Smooth muscle cell (in vitro differentiated cells): ENCODE data around the gene THEMIS. TPM values are rescaled to one million over a fixed set of nuclear protein-coding genes. Genes with fewer than 3 reads are reported as not detected.
"Not testable (repeated sequence)": the region's sequence is repeated elsewhere in the genome, so short reads cannot be mapped to it uniquely, and the experiment has no call there.

Experiments used
- DNase-seq: peaks from one replicate; lab custom pipeline; 2025; ENCODE audit not compliant: unreplicated experiment; lab: John Stamatoyannopoulos, UW
- H2AFZ ChIP-seq: fragments of 200-600 bp; sonication (generic); 2 replicates; pipeline ENCODE4 v1.6.0; 2016; ENCODE audit warnings: antibody characterized with exemption, low read depth, mild to moderate bottlenecking
- H3F3A ChIP-seq: fragments of 200-600 bp; sonication (generic); 2 replicates; pipeline ENCODE4 v1.6.0; 2017; ENCODE audit warnings: antibody characterized with exemption, low read depth
- H3K27ac ChIP-seq: fragments of 200-600 bp; sonication (generic); 2 replicates; pipeline ENCODE4 v1.5.1; 2016; ENCODE audit warnings: low read depth, mild to moderate bottlenecking
- H3K27me3 ChIP-seq: fragments of 200-600 bp; sonication (generic); 2 replicates; pipeline ENCODE4 v1.6.1; 2016; ENCODE audit warnings: low read depth, mild to moderate bottlenecking
- H3K36me3 ChIP-seq: fragments of 200-600 bp; sonication (generic); 2 replicates; pipeline ENCODE4 v1.5.1; 2016; ENCODE audit warnings: low read depth
- H3K4me1 ChIP-seq: fragments of 200-600 bp; sonication (generic); 2 replicates; pipeline ENCODE4 v1.5.1; 2016; ENCODE audit warnings: low read depth
- H3K4me2 ChIP-seq: fragments of 200-600 bp; sonication (generic); 2 replicates; pipeline ENCODE4 v1.6.0; 2016; ENCODE audit warnings: mild to moderate bottlenecking
- H3K4me3 ChIP-seq: fragments of 200-600 bp; sonication (generic); 2 replicates; pipeline ENCODE4 v1.5.1; 2016; ENCODE audit warnings: mild to moderate bottlenecking
- H3K79me2 ChIP-seq: fragments of 200-600 bp; sonication (generic); 2 replicates; pipeline ENCODE4 v1.6.0; 2016; ENCODE audit warnings: low read depth, mild to moderate bottlenecking
- H3K9ac ChIP-seq: fragments of 200-600 bp; sonication (generic); 2 replicates; pipeline ENCODE4 v1.6.0; 2016; ENCODE audit warnings: low read depth
- H3K9me3 ChIP-seq: fragments of 200-600 bp; sonication (generic); replicated peaks from 2 replicates; pipeline ENCODE4 v1.5.1; 2016; ENCODE audit warnings: low read depth
- H4K20me1 ChIP-seq: fragments of 200-600 bp; sonication (generic); 2 replicates; pipeline ENCODE4 v1.6.0; 2016; ENCODE audit warnings: low read depth
- WGBS: methylation state at CpG from one replicate; pipeline ENCODE4 v1.1.7; 2016; ENCODE audit warnings: low lambda C conversion rate; 5-methylcytosine and 5-hydroxymethylcytosine counted together
- polyA plus RNA-seq: library from polyadenylated mRNA; unstranded; fragments of >200 nt; fragmentation: Nextera tagmentation; extraction: Ambion mirVana; gene quantifications from 2 replicates; pipeline ENCODE4 v1.2.1, GENCODE V29; 2016
- total RNA-seq: library from RNA; depleted of rRNA; stranded (reverse); fragments of >200 nt; gene quantifications from 2 replicates; pipeline ENCODE4 v1.2.3, GENCODE V29; 2014
- TF ChIP-seq, protein P1 (sequence below): fragments of 200-600 bp; sonication (generic); IDR thresholded peaks from 2 replicates; pipeline ENCODE4 v1.5.1; 2017; ENCODE audit warnings: borderline replicate concordance, mild to moderate bottlenecking, antibody characterized with exemption; ENCODE audit not compliant: insufficient read depth, poor library complexity, severe bottlenecking

The THEMIS gene
- total and polyA plus RNA-seq, 2 experiments from 2014 or later = not detected

DNA sequence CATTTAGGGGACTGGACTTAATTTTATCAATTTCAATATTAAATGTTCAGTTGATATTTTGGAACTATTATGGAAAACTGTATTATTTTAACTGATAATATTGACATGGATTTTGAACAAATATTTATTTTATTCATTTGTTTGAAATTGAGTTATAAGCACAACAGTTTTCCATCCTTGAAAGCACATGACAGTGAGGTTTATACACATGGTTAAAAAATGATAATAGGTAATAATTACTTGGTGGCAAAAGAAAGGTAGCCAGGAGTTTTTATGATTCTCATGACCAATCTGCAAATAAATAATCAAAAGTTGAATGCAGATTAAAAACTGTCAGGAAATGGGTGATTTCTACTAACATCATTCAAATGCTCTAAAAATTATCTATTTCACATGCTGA is 210.3 kb downstream of the THEMIS start:
- TF ChIP-seq, protein P1, sequence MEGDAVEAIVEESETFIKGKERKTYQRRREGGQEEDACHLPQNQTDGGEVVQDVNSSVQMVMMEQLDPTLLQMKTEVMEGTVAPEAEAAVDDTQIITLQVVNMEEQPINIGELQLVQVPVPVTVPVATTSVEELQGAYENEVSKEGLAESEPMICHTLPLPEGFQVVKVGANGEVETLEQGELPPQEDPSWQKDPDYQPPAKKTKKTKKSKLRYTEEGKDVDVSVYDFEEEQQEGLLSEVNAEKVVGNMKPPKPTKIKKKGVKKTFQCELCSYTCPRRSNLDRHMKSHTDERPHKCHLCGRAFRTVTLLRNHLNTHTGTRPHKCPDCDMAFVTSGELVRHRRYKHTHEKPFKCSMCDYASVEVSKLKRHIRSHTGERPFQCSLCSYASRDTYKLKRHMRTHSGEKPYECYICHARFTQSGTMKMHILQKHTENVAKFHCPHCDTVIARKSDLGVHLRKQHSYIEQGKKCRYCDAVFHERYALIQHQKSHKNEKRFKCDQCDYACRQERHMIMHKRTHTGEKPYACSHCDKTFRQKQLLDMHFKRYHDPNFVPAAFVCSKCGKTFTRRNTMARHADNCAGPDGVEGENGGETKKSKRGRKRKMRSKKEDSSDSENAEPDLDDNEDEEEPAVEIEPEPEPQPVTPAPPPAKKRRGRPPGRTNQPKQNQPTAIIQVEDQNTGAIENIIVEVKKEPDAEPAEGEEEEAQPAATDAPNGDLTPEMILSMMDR = no peak
- H2AFZ ChIP-seq = no peak overlapping the region

DNA sequence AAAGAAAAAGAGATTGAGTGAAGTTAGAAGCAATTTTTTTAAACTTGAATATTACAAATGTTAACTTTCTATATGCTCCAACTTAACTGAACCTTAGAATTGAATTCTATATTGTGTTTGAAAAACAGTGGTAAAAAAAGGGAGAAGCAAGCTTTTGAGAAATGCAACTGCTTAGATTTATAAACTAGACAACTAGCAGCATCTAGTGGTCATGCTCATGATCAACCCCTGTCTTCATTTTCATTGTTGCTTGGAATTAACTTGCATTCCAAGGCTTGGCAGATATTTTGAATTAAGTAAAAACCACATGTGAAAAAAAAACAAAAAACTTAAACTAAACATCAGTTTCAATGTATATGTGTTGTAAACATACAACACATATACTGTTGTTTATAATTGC is 210.8 kb downstream of the THEMIS start:
- no peak overlapping the region for H3K4me3 ChIP-seq
- H3K27me3 ChIP-seq = peaks cover 12% of the 10 kb centered on the region
- no peaks in the 10 kb centered on the region for H4K20me1 ChIP-seq
- H3K79me2 ChIP-seq = no peaks in the 10 kb centered on the region
- no peak overlapping the region for H3K9ac ChIP-seq
- TF ChIP-seq, protein P1 = peak; percentile 47
- H3K9me3 ChIP-seq = no peaks in the 10 kb centered on the region
- H3K4me2 ChIP-seq = no peak overlapping the region
- no peak overlapping the region for H3K27ac ChIP-seq
- H3F3A ChIP-seq = no peaks in the 10 kb centered on the region
- no peak for DNase-seq
- H3K4me1 ChIP-seq = no peaks in the 10 kb centered on the region
- H2AFZ ChIP-seq = no peak overlapping the region
- H3K36me3 ChIP-seq = no peaks in the 10 kb centered on the region

More for the DNA sequence above, 210.3 kb downstream of the THEMIS start:
- Histone ChIP-seq H3K4me3 (no peak overlapping the region), H3K9ac (no peak overlapping the region), H3K27me3 (peaks cover 12% of the 10 kb centered on the region), H3K79me2 (no peaks in the 10 kb centered on the region), H3K4me1 (no peaks in the 10 kb centered on the region), H3K9me3 (no peaks in the 10 kb centered on the region), H4K20me1 (no peaks in the 10 kb centered on the region), H3K4me2 (no peak overlapping the region), H3K36me3 (no peaks in the 10 kb centered on the region), H3F3A (no peaks in the 10 kb centered on the region), H3K27ac (no peak overlapping the region)
- DNase-seq = no peak

DNA sequence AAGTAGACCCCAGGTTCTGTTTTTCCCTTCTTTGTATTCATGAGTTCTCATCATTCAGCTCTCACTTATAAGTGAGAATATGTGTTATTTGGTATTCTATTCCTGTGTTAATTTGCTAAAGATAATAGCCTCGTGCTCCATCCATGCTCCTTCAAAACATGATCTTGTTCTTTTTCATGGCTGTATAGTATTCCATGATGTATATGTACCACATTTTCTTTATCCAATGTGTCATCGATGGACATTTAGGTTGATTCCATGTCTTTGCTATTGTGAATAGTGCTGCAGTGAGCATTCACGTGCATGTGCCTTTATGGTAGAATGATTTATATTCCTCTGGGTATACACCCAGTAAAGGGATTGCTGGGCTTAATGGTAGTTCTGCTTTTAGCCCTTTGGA is 213.4 kb downstream of the THEMIS start:
- peaks cover 23% of the 10 kb centered on the region for H3K27me3 ChIP-seq
- not testable (repeated sequence) for H3K36me3 ChIP-seq

DNA sequence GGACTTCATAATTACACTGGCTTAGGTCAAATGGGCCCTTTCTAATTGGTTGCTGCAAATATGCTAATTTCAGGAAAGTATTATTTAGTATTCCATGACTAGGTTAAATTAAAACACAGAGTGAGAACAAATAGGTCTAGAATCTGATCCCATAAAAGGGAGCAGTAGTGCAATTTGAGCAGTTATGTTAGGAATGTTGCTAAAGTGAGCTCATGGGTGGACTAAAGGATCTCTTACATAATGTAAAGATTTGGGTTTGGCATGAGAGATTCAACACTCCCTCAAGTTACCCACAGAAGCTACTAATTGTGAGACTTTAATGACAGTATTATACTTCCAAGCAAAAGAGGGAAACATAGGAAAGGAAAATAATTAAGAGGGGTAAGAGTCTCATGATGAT is 214.8 kb downstream of the THEMIS start:
- no peaks in the 10 kb centered on the region for H3K79me2 ChIP-seq
- TF ChIP-seq, protein P1 = no peak
- no peak overlapping the region for H3K4me2 ChIP-seq
- no peak overlapping the region for H3K9ac ChIP-seq
- DNase-seq = no peak
- no peaks in the 10 kb centered on the region for H3K4me1 ChIP-seq
- no peaks in the 10 kb centered on the region for H3F3A ChIP-seq
- no peak overlapping the region for H3K4me3 ChIP-seq
- no peaks in the 10 kb centered on the region for H3K9me3 ChIP-seq
- no peak overlapping the region for H2AFZ ChIP-seq
- H3K27ac ChIP-seq = no peak overlapping the region
- H3K27me3 ChIP-seq = peaks cover 16% of the 10 kb centered on the region
- H3K36me3 ChIP-seq = no peaks in the 10 kb centered on the region
- H4K20me1 ChIP-seq = no peaks in the 10 kb centered on the region

More for the DNA sequence above, 213.4 kb downstream of the THEMIS start:
- 94% methylated on average over 3 of the region's 3 CpGs for WGBS
- H3K4me2 ChIP-seq, H3K27ac ChIP-seq, H3K9me3 ChIP-seq, H3K9ac ChIP-seq, H3K4me3 ChIP-seq, DNase-seq, H4K20me1 ChIP-seq, H3K79me2 ChIP-seq, H3K4me1 ChIP-seq, H2AFZ ChIP-seq, H3F3A ChIP-seq: not testable (repeated sequence)
